K562 (cell line): ENCODE results near the gene TMEM208. TPM values are rescaled to one million over a fixed set of nuclear protein-coding genes. Genes with fewer than 3 reads are reported as not detected.

Experiments
- CHD1 ChIP-seq: fragments of 200-600 bp; sonication (generic); IDR thresholded peaks from one replicate; pipeline ENCODE4 v1.6.1; 2012; ENCODE audit warnings: mild to moderate bottlenecking, moderate library complexity, low read length, inconsistent platforms
- CLOCK ChIP-seq: fragments of 250-450 bp; sonication (Bioruptor Pico); IDR thresholded peaks from 2 replicates; pipeline ENCODE4 v1.4.0; 2020; ENCODE audit warnings: mild to moderate bottlenecking, moderate library complexity, borderline replicate concordance
- DLX4 ChIP-seq: fragments of 250-450 bp; sonication (Bioruptor Pico); IDR thresholded peaks from 2 replicates; pipeline ENCODE4 v1.6.1; 2021; ENCODE audit warnings: mild to moderate bottlenecking
- ELK3 ChIP-seq: fragments of 450-650 bp; formaldehyde crosslinking; IDR thresholded peaks from 2 replicates; pipeline ENCODE4 v1.4.0; 2020; ENCODE audit warnings: mild to moderate bottlenecking
- MEF2D ChIP-seq: conservative IDR thresholded peaks from 2 replicates; pipeline ENCODE4 v1.6.1; 2016; ENCODE audit warnings: low read depth, missing genetic modification characterization, missing compliant biosample characterization
- MTA1 ChIP-seq: fragments of 450-650 bp; IDR thresholded peaks from 2 replicates; pipeline ENCODE4 v1.6.1; 2017; ENCODE audit warnings: borderline replicate concordance
- MYBL2 ChIP-seq, 2 experiments: fragments of 450-650 bp in 1 of 2; sonication (generic) in 1 of 2; formaldehyde crosslinking in 1 of 2; IDR thresholded peaks; 2 replicates each; pipeline versions ENCODE4 v1.6.1 to v1.8.1; 2017 to 2022; ENCODE audit warnings: borderline replicate concordance in 1 of 2, inconsistent platforms in 1 of 2, low read depth in 1 of 2, mild to moderate bottlenecking in 1 of 2, missing genetic modification reagents in 1 of 2, moderate library complexity in 1 of 2
- NFATC3 ChIP-seq: fragments of 450-650 bp; IDR thresholded peaks from 2 replicates; pipeline ENCODE4 v1.6.1; 2017; ENCODE audit warnings: mild to moderate bottlenecking
- POLR2AphosphoS5 ChIP-seq: IDR thresholded peaks from 2 replicates; pipeline ENCODE4 v1.6.1; 2011; ENCODE audit warnings: mild to moderate bottlenecking, low read depth, low read length, moderate library complexity; ENCODE audit not compliant: control insufficient read depth, insufficient read depth
- RBM39 ChIP-seq: fragments of 200-400 bp; formaldehyde crosslinking; optimal IDR thresholded peaks from 2 replicates; pipeline ENCODE3; 2018; ENCODE audit warnings: low read depth, low read length
- TCF3 ChIP-seq: sonication (generic); formaldehyde crosslinking; IDR thresholded peaks from 2 replicates; pipeline ENCODE4 v1.4.0; 2020; ENCODE audit warnings: mild to moderate bottlenecking, missing genetic modification reagents
- THRAP3 ChIP-seq: fragments of 450-650 bp; IDR thresholded peaks from 2 replicates; pipeline ENCODE4 v1.6.1; 2016; ENCODE audit warnings: mild to moderate bottlenecking, inconsistent platforms, borderline replicate concordance
- ZFPM2 ChIP-seq: fragments of 250-450 bp; sonication (Bioruptor Pico); IDR thresholded peaks from 2 replicates; pipeline ENCODE4 v1.5.1; 2022; ENCODE audit warnings: mild to moderate bottlenecking
- ZNF133 ChIP-seq: fragments of 250-450 bp; sonication (Bioruptor Pico); IDR thresholded peaks from 2 replicates; pipeline ENCODE4 v1.4.0; 2020; ENCODE audit warnings: mild to moderate bottlenecking
- ZNF445 ChIP-seq: fragments of 250-450 bp; sonication (Bioruptor Pico); IDR thresholded peaks from 2 replicates; pipeline ENCODE4 v1.4.0; 2020; ENCODE audit warnings: low read depth, mild to moderate bottlenecking, moderate library complexity
- ZNF77 ChIP-seq: fragments of 250-450 bp; sonication (Bioruptor Pico); IDR thresholded peaks from 2 replicates; pipeline ENCODE4 v1.5.0; 2020
- polyA plus RNA-seq, 8 experiments: library from polyadenylated mRNA; depleted of rRNA in 4 of 8; stranded (reverse) in 5 of 8; unstranded in 3 of 8; fragments of >200 nt; fragmentation: Nextera tagmentation in 2 of 8; fragmentation: Illumina TruSeq in 1 of 8; extraction: Ambion mirVana in 2 of 8; extraction: Trizol in 1 of 8; gene quantifications; 2 replicates each; pipeline versions ENCODE4 v1.2.1 to v1.2.3, GENCODE V29; 2011 to 2014; ENCODE audit warnings: inconsistent platforms in 1 of 8, missing spikeins in 1 of 8
- total RNA-seq, 7 experiments: library from RNA; depleted of rRNA in 6 of 7; stranded (reverse); fragments of >200 nt in 6 of 7; fragmentation: Illumina TruSeq in 2 of 7; extraction: Trizol in 2 of 7; gene quantifications; 2 replicates each; pipeline versions ENCODE4 v1.2.1 to v1.2.3, GENCODE V29; 2011 to 2021; ENCODE audit warnings: low replicate concordance in 1 of 7
- TF ChIP-seq, protein P1 (sequence below): fragments of 250-450 bp; sonication (Bioruptor Pico); IDR thresholded peaks from 2 replicates; pipeline ENCODE4 v1.5.0; 2021
- TF ChIP-seq, protein P2 (sequence below): fragments of 450-650 bp; IDR thresholded peaks from 2 replicates; pipeline ENCODE4 v1.6.1; 2017; ENCODE audit warnings: mild to moderate bottlenecking, moderate library complexity
- TF ChIP-seq, protein P3 (sequence below): fragments of 250-450 bp; sonication (Bioruptor Pico); IDR thresholded peaks from 2 replicates; pipeline ENCODE4 v1.5.0; 2021; ENCODE audit warnings: mild to moderate bottlenecking, borderline replicate concordance

TMEM208 gene
- total and polyA plus RNA-seq, 9 of the 15 experiments (the other 6 are each of a cell fraction or from before 2014, with no cell fraction given): 31.8 to 239 (median 54.3) TPM

GRCh38 chr16:67184995-67185650, 41.8 kb upstream of the TMEM208 start (continued):
- TF ChIP-seq CLOCK (CRISPR knock-in tag) (no peak), ELK3 (CRISPR knock-in tag) (no peak), DLX4 (CRISPR knock-in tag) (no peak), ZFPM2 (CRISPR knock-in tag) (no peak), MYBL2 (IDR thresholded peaks at IDR 0.05; ENCODE audit: low read depth) (no peak), MYBL2 (CRISPR knock-in tag; IDR thresholded peaks at IDR 0.05; ENCODE audit: borderline replicate concordance) (no peak), RBM39 (no peak), MTA1 (0 out of 2 replicates have a peak, but pooled peaks have one; percentile 45), ZNF445 (CRISPR knock-in tag) (no peak), TCF3 (CRISPR knock-in tag) (peak; percentile 53; the same call in 1 of the 2 replicates), POLR2AphosphoS5 (no peak), NFATC3 (no peak), MEF2D (tag) (no peak), ZNF77 (CRISPR knock-in tag) (no peak), ZNF133 (CRISPR knock-in tag) (no peak), THRAP3 (no peak), CHD1 (no peak)
- TF ChIP-seq, protein P1, sequence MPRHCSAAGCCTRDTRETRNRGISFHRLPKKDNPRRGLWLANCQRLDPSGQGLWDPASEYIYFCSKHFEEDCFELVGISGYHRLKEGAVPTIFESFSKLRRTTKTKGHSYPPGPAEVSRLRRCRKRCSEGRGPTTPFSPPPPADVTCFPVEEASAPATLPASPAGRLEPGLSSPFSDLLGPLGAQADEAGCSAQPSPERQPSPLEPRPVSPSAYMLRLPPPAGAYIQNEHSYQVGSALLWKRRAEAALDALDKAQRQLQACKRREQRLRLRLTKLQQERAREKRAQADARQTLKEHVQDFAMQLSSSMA (CRISPR knock-in tag): no peak
- TF ChIP-seq, protein P2, sequence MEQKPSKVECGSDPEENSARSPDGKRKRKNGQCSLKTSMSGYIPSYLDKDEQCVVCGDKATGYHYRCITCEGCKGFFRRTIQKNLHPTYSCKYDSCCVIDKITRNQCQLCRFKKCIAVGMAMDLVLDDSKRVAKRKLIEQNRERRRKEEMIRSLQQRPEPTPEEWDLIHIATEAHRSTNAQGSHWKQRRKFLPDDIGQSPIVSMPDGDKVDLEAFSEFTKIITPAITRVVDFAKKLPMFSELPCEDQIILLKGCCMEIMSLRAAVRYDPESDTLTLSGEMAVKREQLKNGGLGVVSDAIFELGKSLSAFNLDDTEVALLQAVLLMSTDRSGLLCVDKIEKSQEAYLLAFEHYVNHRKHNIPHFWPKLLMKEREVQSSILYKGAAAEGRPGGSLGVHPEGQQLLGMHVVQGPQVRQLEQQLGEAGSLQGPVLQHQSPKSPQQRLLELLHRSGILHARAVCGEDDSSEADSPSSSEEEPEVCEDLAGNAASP: no peak
- TF ChIP-seq, protein P3, sequence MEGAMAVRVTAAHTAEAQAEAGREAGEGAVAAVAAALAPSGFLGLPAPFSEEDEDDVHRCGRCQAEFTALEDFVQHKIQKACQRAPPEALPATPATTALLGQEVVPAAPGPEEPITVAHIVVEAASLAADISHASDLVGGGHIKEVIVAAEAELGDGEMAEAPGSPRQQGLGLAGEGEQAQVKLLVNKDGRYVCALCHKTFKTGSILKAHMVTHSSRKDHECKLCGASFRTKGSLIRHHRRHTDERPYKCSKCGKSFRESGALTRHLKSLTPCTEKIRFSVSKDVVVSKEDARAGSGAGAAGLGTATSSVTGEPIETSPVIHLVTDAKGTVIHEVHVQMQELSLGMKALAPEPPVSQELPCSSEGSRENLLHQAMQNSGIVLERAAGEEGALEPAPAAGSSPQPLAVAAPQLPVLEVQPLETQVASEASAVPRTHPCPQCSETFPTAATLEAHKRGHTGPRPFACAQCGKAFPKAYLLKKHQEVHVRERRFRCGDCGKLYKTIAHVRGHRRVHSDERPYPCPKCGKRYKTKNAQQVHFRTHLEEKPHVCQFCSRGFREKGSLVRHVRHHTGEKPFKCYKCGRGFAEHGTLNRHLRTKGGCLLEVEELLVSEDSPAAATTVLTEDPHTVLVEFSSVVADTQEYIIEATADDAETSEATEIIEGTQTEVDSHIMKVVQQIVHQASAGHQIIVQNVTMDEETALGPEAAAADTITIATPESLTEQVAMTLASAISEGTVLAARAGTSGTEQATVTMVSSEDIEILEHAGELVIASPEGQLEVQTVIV (CRISPR knock-in tag): no peak
